H9 (cell line): ENCODE results near the gene AFAP1L1. TPM values are rescaled to one million over a fixed set of nuclear protein-coding genes. Genes with fewer than 3 reads are reported as not detected.
A peak's percentile ranks its signal among the peaks of the same experiment; 100 is the strongest.

Experiments used
- DNase-seq: peaks from one replicate; pipeline ENCODE4 v3.0.0-alpha.2; 2017
- H2AFZ ChIP-seq: one replicate; pipeline ENCODE4 v1.6.1; 2013; ENCODE audit warnings: mild to moderate bottlenecking, low read length, control low read depth, moderate library complexity
- H2AK5ac ChIP-seq: 2 replicates; pipeline ENCODE4 v1.6.1; 2013; ENCODE audit warnings: low read length, control low read depth, mixed read lengths; ENCODE audit not compliant: insufficient read length
- H2BK120ac ChIP-seq: one replicate; pipeline ENCODE4 v1.6.1; 2013; ENCODE audit warnings: low read depth, mild to moderate bottlenecking, low read length, control low read depth, inconsistent platforms; ENCODE audit not compliant: poor library complexity, severe bottlenecking
- H2BK12ac ChIP-seq: 2 replicates; pipeline ENCODE4 v1.6.1; 2013; ENCODE audit warnings: low read length, control low read depth, mixed read lengths, low read depth; ENCODE audit not compliant: insufficient read length
- H2BK15ac ChIP-seq: 2 replicates; pipeline ENCODE4 v1.6.1; 2013; ENCODE audit warnings: low read depth, low read length, control low read depth
- H2BK20ac ChIP-seq: one replicate; pipeline ENCODE4 v1.6.1; 2013; ENCODE audit warnings: low read depth, mild to moderate bottlenecking, low read length, control low read depth, inconsistent platforms; ENCODE audit not compliant: poor library complexity, severe bottlenecking
- H2BK5ac ChIP-seq: 2 replicates; pipeline ENCODE4 v1.6.1; 2013; ENCODE audit warnings: low read length, control low read depth, mixed read lengths; ENCODE audit not compliant: insufficient read length
- H3K14ac ChIP-seq: 2 replicates; pipeline ENCODE4 v1.6.1; 2013; ENCODE audit warnings: low read length, control low read depth; ENCODE audit not compliant: insufficient read depth
- H3K18ac ChIP-seq: 2 replicates; pipeline ENCODE4 v1.6.1; 2013; ENCODE audit warnings: low read depth, mild to moderate bottlenecking, mixed read lengths, low read length, control low read depth; ENCODE audit not compliant: insufficient read length
- H3K23ac ChIP-seq: 2 replicates; pipeline ENCODE4 v1.6.1; 2013; ENCODE audit warnings: low read length, control low read depth, mixed read lengths, low read depth; ENCODE audit not compliant: insufficient read length
- H3K23me2 ChIP-seq: 2 replicates; pipeline ENCODE4 v1.6.1; 2013; ENCODE audit warnings: low read depth, mild to moderate bottlenecking, mixed read lengths, low read length, control low read depth; ENCODE audit not compliant: insufficient read length, poor library complexity, severe bottlenecking
- H3K27ac ChIP-seq: 2 replicates; pipeline ENCODE4 v1.5.1; 2013; ENCODE audit warnings: low read length, control low read depth, mixed read lengths, low read depth; ENCODE audit not compliant: insufficient read length
- H3K27me3 ChIP-seq: 2 replicates; pipeline ENCODE4 v1.6.1; 2013; ENCODE audit warnings: low read length, control low read depth, inconsistent platforms; ENCODE audit not compliant: insufficient read depth
- H3K4ac ChIP-seq: 2 replicates; pipeline ENCODE4 v1.6.1; 2013; ENCODE audit warnings: low read depth, mild to moderate bottlenecking, control low read depth, inconsistent platforms, low read length, moderate library complexity
- H3K4me1 ChIP-seq: 2 replicates; pipeline ENCODE4 v1.6.1; 2013; ENCODE audit warnings: low read length, control low read depth, inconsistent platforms; ENCODE audit not compliant: insufficient read depth
- H3K4me2 ChIP-seq: 2 replicates; pipeline ENCODE4 v1.6.1; 2013; ENCODE audit warnings: low read length, control low read depth, mixed read lengths; ENCODE audit not compliant: insufficient read length, insufficient read depth
- H3K56ac ChIP-seq: 2 replicates; pipeline ENCODE4 v1.6.1; 2013; ENCODE audit warnings: low read depth, mild to moderate bottlenecking, mixed read lengths, low read length, control low read depth; ENCODE audit not compliant: insufficient read length
- H3K79me1 ChIP-seq: 2 replicates; pipeline ENCODE4 v1.6.1; 2013; ENCODE audit warnings: low read depth, mild to moderate bottlenecking, moderate library complexity, low read length, control low read depth, inconsistent platforms; ENCODE audit not compliant: insufficient read depth, poor library complexity, severe bottlenecking
- H3K79me2 ChIP-seq: 2 replicates; pipeline ENCODE4 v1.6.1; 2013; ENCODE audit warnings: low read length, control low read depth, inconsistent platforms; ENCODE audit not compliant: insufficient read depth
- H3K9ac ChIP-seq: 2 replicates; pipeline ENCODE4 v1.6.1; 2013; ENCODE audit warnings: low read length, control low read depth, mixed read lengths; ENCODE audit not compliant: insufficient read length; ENCODE audit errors: extremely low read depth
- H3K9me3 ChIP-seq: one replicate; pipeline ENCODE4 v1.6.1; 2013; ENCODE audit warnings: low read depth, low read length, inconsistent platforms; ENCODE audit not compliant: control insufficient read depth
- H3T11ph ChIP-seq: one replicate; pipeline ENCODE4 v1.6.1; 2013; ENCODE audit warnings: mild to moderate bottlenecking, low read length, control low read depth, inconsistent platforms
- H4K20me1 ChIP-seq: one replicate; pipeline ENCODE4 v1.6.1; 2013; ENCODE audit not compliant: control insufficient read depth, insufficient read length, insufficient read depth
- H4K5ac ChIP-seq: 2 replicates; pipeline ENCODE4 v1.6.1; 2013; ENCODE audit warnings: low read depth, mild to moderate bottlenecking, mixed read lengths, low read length, control low read depth; ENCODE audit not compliant: insufficient read length
- H4K8ac ChIP-seq: replicated peaks from 2 replicates; pipeline ENCODE4 v1.6.1; 2013; ENCODE audit warnings: low read length, control low read depth, mixed read lengths, low read depth; ENCODE audit not compliant: insufficient read length
- H4K91ac ChIP-seq: 2 replicates; pipeline ENCODE4 v1.6.1; 2013; ENCODE audit warnings: low read depth, mild to moderate bottlenecking, moderate library complexity, mixed read lengths, low read length, control low read depth; ENCODE audit not compliant: insufficient read length
- H3K27ac Mint-ChIP-seq, 3 experiments: 2 replicates in 2 of 3; 3 replicates in 1 of 3; pipeline ENCODE4 v1.8.0; 2020 to 2021; ENCODE audit warnings: mixed read lengths in 3 of 3, mild to moderate bottlenecking in 1 of 3, moderate library complexity in 1 of 3
- H3K27me3 Mint-ChIP-seq: 2 replicates; pipeline ENCODE4 v1.8.0; 2021; ENCODE audit warnings: low read depth, mild to moderate bottlenecking, moderate library complexity, mixed read lengths
- H3K36me3 Mint-ChIP-seq, 3 experiments: 2 replicates in 2 of 3; 3 replicates in 1 of 3; pipeline ENCODE4 v1.8.0; 2020 to 2021; ENCODE audit warnings: low read depth in 3 of 3, mixed read lengths in 3 of 3; ENCODE audit not compliant: insufficient read depth in 1 of 3
- H3K4me1 Mint-ChIP-seq, 2 experiments: 2 replicates each; pipeline ENCODE4 v1.8.0; 2020; ENCODE audit warnings: mixed read lengths in 2 of 2
- H3K4me3 Mint-ChIP-seq, 2 experiments: 2 replicates in 1 of 2; 3 replicates in 1 of 2; pipeline ENCODE4 v1.8.0; 2020 to 2021; ENCODE audit warnings: mild to moderate bottlenecking in 2 of 2, mixed read lengths in 2 of 2, moderate library complexity in 1 of 2
- H3K9me3 Mint-ChIP-seq, 2 experiments: 2 replicates in 1 of 2; 3 replicates in 1 of 2; pipeline ENCODE4 v1.8.0; 2020; ENCODE audit warnings: mild to moderate bottlenecking in 2 of 2, mixed read lengths in 2 of 2, moderate library complexity in 1 of 2
- WGBS: extraction: QIAGEN DNeasy Blood & Tissue Kit; methylation state at CpG from one replicate; pipeline ENCODE4 v1.1.7; 2013; ENCODE audit warnings: missing lambda C conversion rate, low lambda C conversion rate, mixed read lengths; ENCODE audit not compliant: insufficient read length; ENCODE audit errors: extremely low coverage; 5-methylcytosine and 5-hydroxymethylcytosine counted together
- total RNA-seq: library from RNA; stranded (reverse); gene quantifications from 2 replicates; pipeline ENCODE4 v1.2.1, GENCODE V29; 2021
- TF ChIP-seq, protein P1 (sequence below): fragments of 200-600 bp; sonication (generic); conservative IDR thresholded peaks from 3 replicates; pipeline ENCODE4 v1.8.0; 2021; ENCODE audit warnings: antibody characterized with exemption, mild to moderate bottlenecking

Gene AFAP1L1
- total RNA-seq, 1 experiment from 2014 or later, result 1.8 TPM

DNA sequence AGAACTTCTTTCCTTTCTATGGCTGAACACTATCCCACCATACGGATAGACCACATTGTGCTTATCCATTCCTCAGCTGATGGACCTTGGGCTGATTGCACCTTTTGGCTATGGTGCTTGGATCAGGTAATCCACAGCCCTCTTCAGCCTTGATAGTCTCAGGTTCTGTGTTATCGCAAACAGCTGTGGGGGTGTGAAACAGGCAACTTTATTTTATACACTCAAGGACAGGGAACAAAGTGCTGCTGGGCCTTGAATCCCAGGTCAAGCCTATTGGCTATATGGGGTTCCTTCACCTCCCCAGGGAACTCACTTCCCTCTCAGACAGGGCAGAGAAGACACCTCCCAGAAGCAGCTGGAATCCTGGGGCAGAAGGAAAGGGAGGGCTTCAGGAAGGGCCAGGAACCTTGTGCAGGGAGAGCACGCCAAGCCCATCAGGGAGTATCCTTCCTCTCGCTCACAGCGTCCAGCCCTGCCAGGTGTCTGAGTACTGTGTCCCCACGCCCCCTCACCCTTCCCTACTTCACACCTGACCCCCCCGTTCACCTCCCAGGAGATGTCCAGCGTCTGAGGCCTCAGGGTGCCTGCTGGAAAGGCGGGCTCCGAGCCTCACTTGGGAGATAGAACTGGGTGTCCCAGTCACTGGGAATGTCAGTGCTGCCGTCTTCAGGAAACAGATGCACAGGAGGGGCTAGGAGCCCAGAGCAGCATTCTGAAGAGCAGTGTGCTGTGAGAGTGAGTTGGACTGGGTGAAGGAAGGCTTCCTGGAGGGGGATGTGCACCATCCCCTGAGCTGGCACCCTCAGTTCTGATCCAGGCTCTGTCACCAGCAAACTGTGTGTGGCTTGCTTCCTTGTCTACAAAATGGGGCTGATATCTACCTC, 32.8 kb downstream of the AFAP1L1 start:
- H4K91ac ChIP-seq, result no peak overlapping the region
- H4K5ac ChIP-seq, result no peak overlapping the region
- no peak overlapping the region for H2BK5ac ChIP-seq
- no peak overlapping the region for H3K23ac ChIP-seq
- H3K4me1 ChIP-seq, result no peaks in the 10 kb centered on the region
- H3K9me3 ChIP-seq, result no peaks in the 10 kb centered on the region
- WGBS, result no CpG with 5 or more reads among the region's 11 CpGs
- no peaks in the 10 kb centered on the region for H3K79me1 ChIP-seq
- H3K4me3 Mint-ChIP-seq, result no peak overlapping the region
- no peaks in the 10 kb centered on the region for H3K27me3 ChIP-seq
- no peaks in the 10 kb centered on the region for H3K79me2 ChIP-seq
- no peak overlapping the region for H3K9ac ChIP-seq
- H3K4ac ChIP-seq, result no peak overlapping the region
- no peaks in the 10 kb centered on the region for H3K36me3 Mint-ChIP-seq
- no peak overlapping the region for H2BK20ac ChIP-seq
- no peaks in the 10 kb centered on the region for H4K20me1 ChIP-seq
- H3K27ac Mint-ChIP-seq, result peak overlapping the region in 1 of 3 experiments; percentile 70; a peak in 2 of 7 replicates
- H3T11ph ChIP-seq, result no peak overlapping the region
- DNase-seq, result no peak
- H3K27me3 Mint-ChIP-seq, result no peaks in the 10 kb centered on the region
- H3K4me1 Mint-ChIP-seq, result no peaks in the 10 kb centered on the region
- H2BK12ac ChIP-seq, result no peak overlapping the region
- H3K56ac ChIP-seq, result no peak overlapping the region
- no peak overlapping the region for H3K14ac ChIP-seq
- H2AFZ ChIP-seq, result no peak overlapping the region
- H3K27ac ChIP-seq, result no peak overlapping the region
- no peak overlapping the region for H2BK15ac ChIP-seq
- no peak overlapping the region for H4K8ac ChIP-seq
- TF ChIP-seq, protein P1, sequence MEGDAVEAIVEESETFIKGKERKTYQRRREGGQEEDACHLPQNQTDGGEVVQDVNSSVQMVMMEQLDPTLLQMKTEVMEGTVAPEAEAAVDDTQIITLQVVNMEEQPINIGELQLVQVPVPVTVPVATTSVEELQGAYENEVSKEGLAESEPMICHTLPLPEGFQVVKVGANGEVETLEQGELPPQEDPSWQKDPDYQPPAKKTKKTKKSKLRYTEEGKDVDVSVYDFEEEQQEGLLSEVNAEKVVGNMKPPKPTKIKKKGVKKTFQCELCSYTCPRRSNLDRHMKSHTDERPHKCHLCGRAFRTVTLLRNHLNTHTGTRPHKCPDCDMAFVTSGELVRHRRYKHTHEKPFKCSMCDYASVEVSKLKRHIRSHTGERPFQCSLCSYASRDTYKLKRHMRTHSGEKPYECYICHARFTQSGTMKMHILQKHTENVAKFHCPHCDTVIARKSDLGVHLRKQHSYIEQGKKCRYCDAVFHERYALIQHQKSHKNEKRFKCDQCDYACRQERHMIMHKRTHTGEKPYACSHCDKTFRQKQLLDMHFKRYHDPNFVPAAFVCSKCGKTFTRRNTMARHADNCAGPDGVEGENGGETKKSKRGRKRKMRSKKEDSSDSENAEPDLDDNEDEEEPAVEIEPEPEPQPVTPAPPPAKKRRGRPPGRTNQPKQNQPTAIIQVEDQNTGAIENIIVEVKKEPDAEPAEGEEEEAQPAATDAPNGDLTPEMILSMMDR, result no peak
- H3K23me2 ChIP-seq, result no peaks in the 10 kb centered on the region
- no peaks in the 10 kb centered on the region for H3K9me3 Mint-ChIP-seq
- no peak overlapping the region for H3K18ac ChIP-seq
- H2AK5ac ChIP-seq, result no peak overlapping the region
- no peak overlapping the region for H2BK120ac ChIP-seq
- no peak overlapping the region for H3K4me2 ChIP-seq
